Transverse colon (tissue), 4 donors: ENCODE results near the gene THPO. TPM values are rescaled to one million over a fixed set of nuclear protein-coding genes. Genes with fewer than 3 reads are reported as not detected.
A peak's percentile ranks its signal among the peaks of the same experiment; 100 is the strongest.

ENCODE experiments used
- DNase-seq: peaks from one replicate; pipeline ENCODE4 v3.0.0-alpha.2; 2019
- H3K27ac ChIP-seq, 4 donors: fragments of 200-600 bp; sonication (generic); 2 replicates each; pipeline ENCODE4 v1.5.1; 2016 to 2018; ENCODE audit warnings: inconsistent platforms in 4 of 4
- H3K27me3 ChIP-seq: fragments of 200-600 bp; sonication (generic); 2 replicates; pipeline ENCODE4 v1.5.1; 2017; ENCODE audit warnings: inconsistent platforms
- H3K36me3 ChIP-seq, 4 donors: fragments of 200-600 bp; sonication (generic); 2 replicates each; pipeline ENCODE4 v1.5.1; 2017 to 2019; ENCODE audit warnings: inconsistent platforms in 4 of 4
- H3K4me1 ChIP-seq, 4 donors: fragments of 200-600 bp; sonication (generic); 2 replicates each; pipeline ENCODE4 v1.5.1; 2017 to 2020; ENCODE audit warnings: inconsistent platforms in 4 of 4
- H3K4me3 ChIP-seq, 4 donors: fragments of 200-600 bp; sonication (generic); 1 replicate in 1 of 4; 2 replicates in 3 of 4; pipeline versions ENCODE4 v1.5.1 to v1.6.1; 2017 to 2019; ENCODE audit warnings: inconsistent platforms in 4 of 4
- H3K9me3 ChIP-seq, 2 donors: fragments of 200-600 bp; sonication (generic); 2 replicates each; pipeline ENCODE4 v1.5.1; 2017 to 2019; ENCODE audit warnings: inconsistent platforms in 2 of 2
- EP300 ChIP-seq: sonication (generic); formaldehyde crosslinking; IDR thresholded peaks from one replicate; pipeline ENCODE4 v1.6.1; 2017; ENCODE audit warnings: antibody characterized with exemption, low read depth
- POLR2A ChIP-seq: fragments of 450-650 bp; IDR thresholded peaks from one replicate; pipeline ENCODE4 v1.6.1; 2016; ENCODE audit warnings: antibody characterized with exemption, mild to moderate bottlenecking, moderate library complexity
- POLR2AphosphoS5 ChIP-seq, 3 donors: sonication (generic); formaldehyde crosslinking; IDR thresholded peaks; one replicate each; pipeline ENCODE4 v1.6.1; 2016; ENCODE audit warnings: antibody characterized with exemption in 3 of 3
- WGBS, 2 donors: methylation state at CpG; one replicate each; pipeline ENCODE4 v1.1.5; 2018; ENCODE audit warnings: low coverage in 1 of 2; 5-methylcytosine and 5-hydroxymethylcytosine counted together
- in situ Hi-C, 4 donors: fragments of 200-750 bp; cut with MboI; loops; one replicate each; pipeline versions ENCODE4 v1.15.0 to v1.15.1; 2017; ENCODE audit warnings: low sequenced_read_pairs in 3 of 4, low pct_ligation_motif_present in 1 of 4, low pct_unique_long_range_greater_than_20kb in 1 of 4
- intact Hi-C: fragments of 100-400 bp; cut with DNase I; formaldehyde crosslinking; loops from one replicate; pipeline ENCODE4 v1.15.1; 2023; ENCODE audit warnings: low total_unique reads
- total RNA-seq, 4 donors: library from RNA; depleted of rRNA; stranded (reverse); fragments of >200 nt; gene quantifications; one replicate each; pipeline ENCODE4 v1.1.0, GENCODE V29; 2016
- TF ChIP-seq, protein P1 (sequence below), 5 experiments: fragments of 200-600 bp in 3 of 5; fragments of 450-650 bp in 2 of 5; sonication (generic) in 3 of 5; IDR thresholded peaks; 1 replicate in 2 of 5; 2 replicates in 3 of 5; pipeline ENCODE4 v1.5.1; 2016 to 2017; ENCODE audit warnings: antibody characterized with exemption in 5 of 5, inconsistent platforms in 3 of 5, mild to moderate bottlenecking in 2 of 5, moderate library complexity in 1 of 5

The THPO gene
- not detected for total RNA-seq

DNA sequence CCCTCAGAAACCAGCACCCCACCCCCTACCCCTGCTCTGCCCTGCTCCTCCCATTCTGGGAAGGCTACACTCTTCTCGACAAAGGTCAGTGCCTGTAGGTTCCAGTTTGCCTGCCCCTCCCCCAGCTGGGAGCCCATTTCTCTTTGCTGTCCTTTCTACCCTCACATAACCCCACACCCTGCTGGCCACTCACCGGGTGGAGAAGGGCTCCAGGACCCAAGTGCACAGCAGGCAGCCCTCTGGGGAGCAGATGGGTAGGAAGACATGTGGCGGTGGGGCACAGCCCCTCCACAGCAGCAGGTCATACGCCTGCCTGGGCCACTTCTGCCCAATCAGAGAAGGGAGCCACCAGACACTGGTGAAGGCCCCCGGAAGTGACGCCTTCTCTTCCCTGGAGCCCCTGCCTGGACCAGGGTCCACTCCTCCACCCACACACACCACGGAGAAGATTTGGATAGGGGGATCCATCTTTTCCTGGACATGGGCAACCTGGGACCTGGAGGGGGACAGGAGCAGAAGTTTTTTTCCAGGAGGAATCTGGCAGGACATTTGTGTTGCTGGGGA lies at the start of gene THPO:
TSS of gene THPO (minus strand) at position 326 of the 564 bp plus-strand sequence. CDS start 1,948 bp downstream, outside the sequence.
- no peak within 1 kb of the TSS for H3K4me3 ChIP-seq
- TF ChIP-seq POLR2AphosphoS5 (IDR thresholded peaks at IDR 0.05) (no peak), POLR2A (no peak), EP300 (no peak)
- TF ChIP-seq, protein P1, sequence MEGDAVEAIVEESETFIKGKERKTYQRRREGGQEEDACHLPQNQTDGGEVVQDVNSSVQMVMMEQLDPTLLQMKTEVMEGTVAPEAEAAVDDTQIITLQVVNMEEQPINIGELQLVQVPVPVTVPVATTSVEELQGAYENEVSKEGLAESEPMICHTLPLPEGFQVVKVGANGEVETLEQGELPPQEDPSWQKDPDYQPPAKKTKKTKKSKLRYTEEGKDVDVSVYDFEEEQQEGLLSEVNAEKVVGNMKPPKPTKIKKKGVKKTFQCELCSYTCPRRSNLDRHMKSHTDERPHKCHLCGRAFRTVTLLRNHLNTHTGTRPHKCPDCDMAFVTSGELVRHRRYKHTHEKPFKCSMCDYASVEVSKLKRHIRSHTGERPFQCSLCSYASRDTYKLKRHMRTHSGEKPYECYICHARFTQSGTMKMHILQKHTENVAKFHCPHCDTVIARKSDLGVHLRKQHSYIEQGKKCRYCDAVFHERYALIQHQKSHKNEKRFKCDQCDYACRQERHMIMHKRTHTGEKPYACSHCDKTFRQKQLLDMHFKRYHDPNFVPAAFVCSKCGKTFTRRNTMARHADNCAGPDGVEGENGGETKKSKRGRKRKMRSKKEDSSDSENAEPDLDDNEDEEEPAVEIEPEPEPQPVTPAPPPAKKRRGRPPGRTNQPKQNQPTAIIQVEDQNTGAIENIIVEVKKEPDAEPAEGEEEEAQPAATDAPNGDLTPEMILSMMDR (IDR thresholded peaks at IDR 0.05): no peak
- H3K36me3 ChIP-seq: no peaks in the 10 kb centered on the region
- peak within 1 kb of the TSS; percentile 54 to 76 (median 63) for H3K27ac ChIP-seq
- 60% methylated on average over 7 of the region's 7 CpGs; no CpG with 5 or more reads in 1 of the 2 donors for WGBS, 2 donors
- H3K4me1 ChIP-seq: peaks cover 12 to 32% (median 14%) of the 10 kb centered on the region in 4 donors
- intact Hi-C loops (no loop called here), in situ Hi-C loops (loop anchor here in 2 of 4 donors (10.0 to 25.0 kb wide), 2 partner anchors 157 to 409 kb away; no protein-coding TSS in a partner anchor)
- DNase-seq: no peak
- H3K27me3 ChIP-seq: peaks cover 63% of the 10 kb centered on the region
- H3K9me3 ChIP-seq: no peaks in the 10 kb centered on the region

DNA sequence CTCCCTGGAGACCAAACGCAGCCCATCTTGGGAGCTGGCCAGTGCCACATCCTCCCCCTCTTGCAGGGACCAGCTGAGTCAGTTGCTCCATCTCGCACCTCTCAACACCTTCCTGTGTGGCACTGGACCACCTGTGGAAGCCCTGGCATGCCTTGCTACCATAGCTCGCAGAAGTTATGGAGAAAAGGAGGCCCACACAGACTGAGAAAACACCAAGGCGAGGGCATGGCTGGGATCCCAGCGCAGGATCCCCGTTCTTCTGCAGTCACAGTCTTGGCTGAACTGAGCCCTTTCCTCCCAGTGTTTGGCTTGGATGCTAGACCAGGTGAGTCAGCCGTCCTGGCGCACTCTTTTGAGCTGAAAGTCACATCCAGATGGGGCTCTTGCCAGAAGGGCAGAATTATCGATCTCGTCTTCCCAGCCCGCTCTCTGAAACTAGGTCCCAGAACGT lies 48.7 kb upstream of the THPO start:
- 89% methylated on average over 10 of the region's 12 CpGs; no CpG with 5 or more reads in 1 of the 2 donors for WGBS, 2 donors
- H3K36me3 ChIP-seq: no peaks in the 10 kb centered on the region
- TF ChIP-seq, protein P1 (IDR thresholded peaks at IDR 0.05): no peak
- TF ChIP-seq POLR2AphosphoS5 (IDR thresholded peaks at IDR 0.05) (no peak), EP300 (no peak), POLR2A (no peak)
- no peaks in the 10 kb centered on the region for H3K4me1 ChIP-seq
- in situ Hi-C loops: loop anchor here in 1 of 4 donors (10.0 kb wide), 1 partner anchor 108 kb away; no protein-coding TSS in a partner anchor
- no peaks in the 10 kb centered on the region for H3K9me3 ChIP-seq
- DNase-seq: no peak
- no peaks in the 10 kb centered on the region for H3K27me3 ChIP-seq
- H3K27ac ChIP-seq: no peak overlapping the region
- intact Hi-C loops: no loop called here
- H3K4me3 ChIP-seq: no peak overlapping the region

DNA sequence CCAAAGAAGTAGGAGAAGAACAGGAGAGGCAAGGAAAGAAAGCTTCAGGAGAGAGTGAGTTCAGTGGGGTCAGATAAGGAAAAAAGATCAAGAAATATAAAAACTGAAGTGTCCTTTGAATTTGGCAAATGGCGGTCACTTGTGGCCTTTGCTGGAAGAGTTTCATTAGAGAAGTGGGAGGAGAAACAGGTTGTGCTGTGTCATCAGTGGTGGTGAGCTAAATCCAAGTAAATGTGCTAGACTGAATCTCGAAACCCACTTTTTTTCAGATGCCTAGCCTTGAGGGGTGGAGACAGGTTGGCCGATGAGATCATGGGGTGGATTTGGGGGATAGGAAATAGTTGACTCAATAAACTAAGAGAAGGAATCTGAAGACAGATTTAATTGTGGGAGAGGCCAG lies 45.6 kb upstream of the THPO start:
- Histone ChIP-seq H3K4me1 (no peaks in the 10 kb centered on the region), H3K27me3 (no peaks in the 10 kb centered on the region), H3K4me3 (no peak overlapping the region), H3K27ac (no peak overlapping the region), H3K36me3 (no peaks in the 10 kb centered on the region), H3K9me3 (no peaks in the 10 kb centered on the region)
- intact Hi-C loops (no loop called here), in situ Hi-C loops (loop anchor here in 2 of 4 donors (10.0 to 25.0 kb wide), 2 partner anchors 111 to 114 kb away; no protein-coding TSS in a partner anchor)
- DNase-seq: no peak
- TF ChIP-seq EP300 (no peak), POLR2AphosphoS5 (IDR thresholded peaks at IDR 0.05) (no peak), POLR2A (no peak)
- WGBS, 2 donors: 43 to 81% methylated on average over 1 to 3 of the region's 3 CpGs

DNA sequence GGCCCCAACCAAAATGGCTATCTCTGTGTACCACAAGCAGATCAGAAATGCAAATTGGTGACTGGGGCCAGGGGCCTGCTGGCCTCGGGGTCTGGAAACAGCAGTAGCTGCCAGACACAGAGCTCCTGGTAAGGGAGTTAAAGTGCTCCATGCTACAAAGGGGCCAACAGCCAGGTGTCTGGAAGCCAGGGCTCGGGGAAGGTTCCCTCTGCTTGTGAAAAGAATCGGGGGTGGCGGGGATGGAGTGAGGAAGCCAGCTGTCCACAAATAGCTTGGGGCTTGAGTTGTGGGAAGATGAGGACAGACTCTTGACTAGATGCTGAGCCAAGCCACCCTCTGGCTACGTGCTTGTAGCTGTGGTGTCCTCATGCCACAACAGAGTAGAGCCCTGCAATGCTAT lies 41.2 kb upstream of the THPO start:
- Histone ChIP-seq H3K9me3 (no peaks in the 10 kb centered on the region), H3K36me3 (no peaks in the 10 kb centered on the region), H3K27ac (no peak overlapping the region), H3K4me3 (no peak overlapping the region), H3K4me1 (no peaks in the 10 kb centered on the region), H3K27me3 (no peaks in the 10 kb centered on the region)
- 73 to 100% methylated on average over 2 to 5 of the region's 5 CpGs for WGBS, 2 donors
- in situ Hi-C loops (loop anchor here in 1 of 4 donors (25.0 kb wide), 1 partner anchor 118 kb away; no protein-coding TSS in a partner anchor), intact Hi-C loops (no loop called here)
- TF ChIP-seq EP300: no peak
- TF ChIP-seq POLR2A: no peak
- TF ChIP-seq, protein P1 (IDR thresholded peaks at IDR 0.05): no peak
- TF ChIP-seq POLR2AphosphoS5 (IDR thresholded peaks at IDR 0.05): no peak
- DNase-seq: no peak
